Measurements from ENCODE around the gene HSPA4L. TPM values are rescaled to one million over a fixed set of nuclear protein-coding genes. Genes with fewer than 3 reads are reported as not detected.

Gene HSPA4L
- total RNA-seq, 3 donors from 2014 or later (not counting 1 experiment from before 2014, with no cell fraction given) = not detected

GRCh38 chr4:127756906-127757305 lies 25.2 kb upstream of the HSPA4L start:
- no peaks in the 10 kb centered on the region for H3K27me3 Mint-ChIP-seq (ENCODE audit: low read depth in 2 of 2)
- TF ChIP-seq CTCF (IDR thresholded peaks at IDR 0.05) = no peak
- no peaks in the 10 kb centered on the region for H3K4me1 Mint-ChIP-seq
- H3K27ac Mint-ChIP-seq = no peak overlapping the region
- no peak for ATAC-seq
- Histone ChIP-seq H3K36me3 (ENCODE audit: control insufficient read depth, insufficient read depth, low read length) (no peaks in the 10 kb centered on the region), H3K4me3 (ENCODE audit: low read length) (no peak overlapping the region), H3K27ac (ENCODE audit: low read length) (no peak overlapping the region), H3K9me3 (ENCODE audit: control insufficient read depth, insufficient read depth, low read length) (no peaks in the 10 kb centered on the region), H3K27me3 (ENCODE audit: control insufficient read depth, insufficient read depth, low read length) (no peaks in the 10 kb centered on the region), H3K4me1 (ENCODE audit: control insufficient read depth, insufficient read depth, low read length) (no peaks in the 10 kb centered on the region)
- peaks cover 9% of the 10 kb centered on the region for H3K36me3 Mint-ChIP-seq
- H3K4me3 Mint-ChIP-seq = no peak overlapping the region
- peaks cover 0 to 5% of the 10 kb centered on the region in 2 donors for H3K9me3 Mint-ChIP-seq
- 90% methylated on average over 1 of the region's 2 CpGs for WGBS (ENCODE audit: insufficient coverage)
- intact Hi-C loops (cut with micrococcal nuclease) = no loop called here
- DNase-seq = no peak

GRCh38 chr4:127759228-127759820 lies 22.8 kb upstream of the HSPA4L start:
- TF ChIP-seq CTCF (IDR thresholded peaks at IDR 0.05) = no peak
- no peaks in the 10 kb centered on the region for H3K9me3 ChIP-seq (ENCODE audit: control insufficient read depth, insufficient read depth, low read length)
- Mint-ChIP-seq H3K27me3 (ENCODE audit: low read depth in 2 of 2) (no peaks in the 10 kb centered on the region), H3K36me3 (peaks cover 9% of the 10 kb centered on the region), H3K9me3 (peaks cover 2% of the 10 kb centered on the region in 2 donors), H3K4me3 (no peak overlapping the region), H3K27ac (no peak overlapping the region), H3K4me1 (no peaks in the 10 kb centered on the region)
- DNase-seq = no peak
- no peak overlapping the region for H3K4me3 ChIP-seq (ENCODE audit: low read length)
- intact Hi-C loops (cut with micrococcal nuclease) = no loop called here
- H3K27ac ChIP-seq (ENCODE audit: low read length) = no peak overlapping the region
- WGBS (ENCODE audit: insufficient coverage) = 92% methylated on average over 1 of the region's 2 CpGs
- ATAC-seq = no peak
- H3K4me1 ChIP-seq (ENCODE audit: control insufficient read depth, insufficient read depth, low read length) = no peaks in the 10 kb centered on the region
- H3K27me3 ChIP-seq (ENCODE audit: control insufficient read depth, insufficient read depth, low read length) = no peaks in the 10 kb centered on the region
- H3K36me3 ChIP-seq (ENCODE audit: control insufficient read depth, insufficient read depth, low read length) = no peaks in the 10 kb centered on the region

- ATAC-seq = no peak
- H3K27me3 ChIP-seq (ENCODE audit: control insufficient read depth, insufficient read depth, low read length) = no peaks in the 10 kb centered on the region
- no peaks in the 10 kb centered on the region for H3K9me3 ChIP-seq (ENCODE audit: control insufficient read depth, insufficient read depth, low read length)
- H3K4me3 Mint-ChIP-seq = no peak overlapping the region
- H3K4me1 Mint-ChIP-seq = no peaks in the 10 kb centered on the region
- H3K27me3 Mint-ChIP-seq (ENCODE audit: low read depth in 2 of 2) = no peaks in the 10 kb centered on the region
- no peaks in the 10 kb centered on the region for H3K36me3 ChIP-seq (ENCODE audit: control insufficient read depth, insufficient read depth, low read length)
- peaks cover 9% of the 10 kb centered on the region for H3K36me3 Mint-ChIP-seq
- 79% methylated on average over 2 of the region's 3 CpGs for WGBS (ENCODE audit: insufficient coverage)
- H3K4me3 ChIP-seq (ENCODE audit: low read length) = no peak overlapping the region
- no peak overlapping the region for H3K27ac ChIP-seq (ENCODE audit: low read length)
- peaks cover 2% of the 10 kb centered on the region in 2 donors for H3K9me3 Mint-ChIP-seq
- DNase-seq = no peak
- H3K27ac Mint-ChIP-seq = no peak overlapping the region
- TF ChIP-seq CTCF (IDR thresholded peaks at IDR 0.05) = no peak
- H3K4me1 ChIP-seq (ENCODE audit: control insufficient read depth, insufficient read depth, low read length) = no peaks in the 10 kb centered on the region
- intact Hi-C loops (cut with micrococcal nuclease) = no loop called here
These were observed 22.2 kb upstream of the HSPA4L start for GRCh38 chr4:127759893-127760292.
